Transverse colon (tissue), 4 donors: Measurements from ENCODE around the gene ANKRD61. TPM values are rescaled to one million over a fixed set of nuclear protein-coding genes. Genes with fewer than 3 reads are reported as not detected.

ENCODE experiments used
- DNase-seq: peaks from one replicate; pipeline ENCODE4 v3.0.0-alpha.2; 2019
- H3K27ac ChIP-seq, 4 donors: fragments of 200-600 bp; sonication (generic); 2 replicates each; pipeline ENCODE4 v1.5.1; 2016 to 2018; ENCODE audit warnings: inconsistent platforms in 4 of 4
- H3K27me3 ChIP-seq: fragments of 200-600 bp; sonication (generic); 2 replicates; pipeline ENCODE4 v1.5.1; 2017; ENCODE audit warnings: inconsistent platforms
- H3K36me3 ChIP-seq, 4 donors: fragments of 200-600 bp; sonication (generic); 2 replicates each; pipeline ENCODE4 v1.5.1; 2017 to 2019; ENCODE audit warnings: inconsistent platforms in 4 of 4
- H3K4me1 ChIP-seq, 4 donors: fragments of 200-600 bp; sonication (generic); 2 replicates each; pipeline ENCODE4 v1.5.1; 2017 to 2020; ENCODE audit warnings: inconsistent platforms in 4 of 4
- H3K4me3 ChIP-seq, 4 donors: fragments of 200-600 bp; sonication (generic); 1 replicate in 1 of 4; 2 replicates in 3 of 4; pipeline versions ENCODE4 v1.5.1 to v1.6.1; 2017 to 2019; ENCODE audit warnings: inconsistent platforms in 4 of 4
- H3K9me3 ChIP-seq, 2 donors: fragments of 200-600 bp; sonication (generic); 2 replicates each; pipeline ENCODE4 v1.5.1; 2017 to 2019; ENCODE audit warnings: inconsistent platforms in 2 of 2
- CTCF ChIP-seq, 5 experiments: fragments of 200-600 bp in 3 of 5; fragments of 450-650 bp in 2 of 5; sonication (generic) in 3 of 5; IDR thresholded peaks; 1 replicate in 2 of 5; 2 replicates in 3 of 5; pipeline ENCODE4 v1.5.1; 2016 to 2017; ENCODE audit warnings: antibody characterized with exemption in 5 of 5, inconsistent platforms in 3 of 5, mild to moderate bottlenecking in 2 of 5, moderate library complexity in 1 of 5
- EP300 ChIP-seq: sonication (generic); formaldehyde crosslinking; IDR thresholded peaks from one replicate; pipeline ENCODE4 v1.6.1; 2017; ENCODE audit warnings: antibody characterized with exemption, low read depth
- POLR2A ChIP-seq: fragments of 450-650 bp; IDR thresholded peaks from one replicate; pipeline ENCODE4 v1.6.1; 2016; ENCODE audit warnings: antibody characterized with exemption, mild to moderate bottlenecking, moderate library complexity
- POLR2AphosphoS5 ChIP-seq, 3 donors: sonication (generic); formaldehyde crosslinking; IDR thresholded peaks; one replicate each; pipeline ENCODE4 v1.6.1; 2016; ENCODE audit warnings: antibody characterized with exemption in 3 of 3
- WGBS, 2 donors: methylation state at CpG; one replicate each; pipeline ENCODE4 v1.1.5; 2018; ENCODE audit warnings: low coverage in 1 of 2; 5-methylcytosine and 5-hydroxymethylcytosine counted together
- in situ Hi-C, 4 donors: fragments of 200-750 bp; cut with MboI; loops; one replicate each; pipeline versions ENCODE4 v1.15.0 to v1.15.1; 2017; ENCODE audit warnings: low sequenced_read_pairs in 3 of 4, low pct_ligation_motif_present in 1 of 4, low pct_unique_long_range_greater_than_20kb in 1 of 4
- intact Hi-C: fragments of 100-400 bp; cut with DNase I; formaldehyde crosslinking; loops from one replicate; pipeline ENCODE4 v1.15.1; 2023; ENCODE audit warnings: low total_unique reads
- total RNA-seq, 4 donors: library from RNA; depleted of rRNA; stranded (reverse); fragments of >200 nt; gene quantifications; one replicate each; pipeline ENCODE4 v1.1.0, GENCODE V29; 2016

Gene ANKRD61
- total RNA-seq, 4 donors from 2014 or later = not detected

- Histone ChIP-seq H3K36me3 (peaks cover 0 to 27% (median 13%) of the 10 kb centered on the region in 4 donors), H3K4me1 (peaks cover 0 to 16% (median 9%) of the 10 kb centered on the region in 4 donors), H3K27me3 (no peaks in the 10 kb centered on the region), H3K4me3 (no peak overlapping the region), H3K27ac (no peak overlapping the region), H3K9me3 (no peaks in the 10 kb centered on the region)
- intact Hi-C loops (no loop called here), in situ Hi-C loops (no loop called here)
- 80 to 95% methylated on average over 1 to 3 of the region's 3 CpGs for WGBS, 2 donors
- no peak for DNase-seq
- TF ChIP-seq POLR2AphosphoS5 (IDR thresholded peaks at IDR 0.05) = no peak
- TF ChIP-seq POLR2A = no peak
- no peak for TF ChIP-seq EP300
- TF ChIP-seq CTCF (IDR thresholded peaks at IDR 0.05) = no peak
Observed at GRCh38 chr7:6031567-6031966, 391 bp downstream of the ANKRD61 start.

- no peak for DNase-seq
- Histone ChIP-seq H3K9me3 (no peaks in the 10 kb centered on the region), H3K4me3 (no peak overlapping the region), H3K36me3 (peaks cover 0 to 32% (median 16%) of the 10 kb centered on the region in 4 donors), H3K27me3 (no peaks in the 10 kb centered on the region), H3K4me1 (peaks cover 0 to 10% (median 3%) of the 10 kb centered on the region in 4 donors), H3K27ac (no peak overlapping the region)
- in situ Hi-C loops (no loop called here), intact Hi-C loops (no loop called here)
- 74 to 82% methylated on average over 5 of the region's 5 CpGs for WGBS, 2 donors
- no peak for TF ChIP-seq CTCF (IDR thresholded peaks at IDR 0.05)
- TF ChIP-seq EP300 = no peak
- TF ChIP-seq POLR2A = no peak
- no peak for TF ChIP-seq POLR2AphosphoS5 (IDR thresholded peaks at IDR 0.05)
Observed at GRCh38 chr7:6032167-6032566, 991 bp downstream of the ANKRD61 start.

GRCh38 chr7:6032641-6033040 lies 1.5 kb downstream of the ANKRD61 start:
- no peak overlapping the region for H3K27ac ChIP-seq
- H3K27me3 ChIP-seq = no peaks in the 10 kb centered on the region
- no peaks in the 10 kb centered on the region for H3K9me3 ChIP-seq
- peaks cover 0 to 6% (median 1%) of the 10 kb centered on the region in 4 donors for H3K4me1 ChIP-seq
- intact Hi-C loops = no loop called here
- 86 to 89% methylated on average over 6 to 7 of the region's 7 CpGs for WGBS, 2 donors
- in situ Hi-C loops = no loop called here
- H3K4me3 ChIP-seq = no peak overlapping the region
- no peak for DNase-seq
- H3K36me3 ChIP-seq = peaks cover 0 to 35% (median 17%) of the 10 kb centered on the region in 4 donors
- TF ChIP-seq POLR2A (no peak), CTCF (IDR thresholded peaks at IDR 0.05) (no peak), EP300 (no peak), POLR2AphosphoS5 (IDR thresholded peaks at IDR 0.05) (no peak)

GRCh38 chr7:6035165-6035564 lies 4.0 kb downstream of the ANKRD61 start:
- in situ Hi-C loops (no loop called here), intact Hi-C loops (loop anchor here (2.0 kb wide), 1 partner anchor 22 kb away; no protein-coding TSS in a partner anchor)
- no peak overlapping the region for H3K27ac ChIP-seq
- H3K9me3 ChIP-seq = no peaks in the 10 kb centered on the region
- no peak for DNase-seq
- 95 to 100% methylated on average over 1 to 10 of the region's 10 CpGs for WGBS, 2 donors
- no peak overlapping the region for H3K4me3 ChIP-seq
- peaks cover 0 to 46% (median 24%) of the 10 kb centered on the region in 4 donors for H3K36me3 ChIP-seq
- TF ChIP-seq POLR2A = no peak
- no peak for TF ChIP-seq EP300
- no peak for TF ChIP-seq CTCF (IDR thresholded peaks at IDR 0.05)
- TF ChIP-seq POLR2AphosphoS5 (IDR thresholded peaks at IDR 0.05) = no peak
- H3K27me3 ChIP-seq = no peaks in the 10 kb centered on the region
- H3K4me1 ChIP-seq = no peaks in the 10 kb centered on the region
